Trophoblast cell (in vitro differentiated cells and primary cell): ENCODE measurements around the gene TCF19.

Experiments used
- DNase-seq, 2 donors: peaks; one replicate each; pipeline ENCODE4 v3.0.0-alpha.2; 2016
- H2AFZ ChIP-seq: 2 replicates; pipeline ENCODE4 v1.6.1; 2013; ENCODE audit warnings: low read length, moderate library complexity, mild to moderate bottlenecking; ENCODE audit not compliant: insufficient read depth, poor library complexity
- H2AK5ac ChIP-seq: 2 replicates; pipeline ENCODE4 v1.6.1; 2013; ENCODE audit warnings: mild to moderate bottlenecking, low read length
- H2BK120ac ChIP-seq: 2 replicates; pipeline ENCODE4 v1.6.1; 2013; ENCODE audit warnings: low read length, mild to moderate bottlenecking, moderate library complexity; ENCODE audit not compliant: insufficient read depth, poor library complexity
- H2BK12ac ChIP-seq: 2 replicates; pipeline ENCODE4 v1.6.1; 2013; ENCODE audit warnings: mild to moderate bottlenecking, low read length, moderate library complexity
- H2BK5ac ChIP-seq: 2 replicates; pipeline ENCODE4 v1.6.1; 2013; ENCODE audit warnings: low read length, low read depth, moderate library complexity, mild to moderate bottlenecking; ENCODE audit not compliant: poor library complexity
- H3K14ac ChIP-seq: 2 replicates; pipeline ENCODE4 v1.6.1; 2013; ENCODE audit warnings: mild to moderate bottlenecking, low read length
- H3K18ac ChIP-seq: 2 replicates; pipeline ENCODE4 v1.6.1; 2013; ENCODE audit warnings: mild to moderate bottlenecking, low read length
- H3K23ac ChIP-seq: 2 replicates; pipeline ENCODE4 v1.6.1; 2013; ENCODE audit warnings: low read length
- H3K27ac ChIP-seq: 2 replicates; pipeline ENCODE4 v1.5.1; 2013; ENCODE audit warnings: low read depth, mild to moderate bottlenecking, inconsistent platforms, low read length, moderate library complexity
- H3K27me3 ChIP-seq: 2 replicates; pipeline ENCODE4 v1.6.1; 2013; ENCODE audit warnings: inconsistent platforms, mild to moderate bottlenecking, low read length, moderate library complexity; ENCODE audit not compliant: insufficient read depth
- H3K36me3 ChIP-seq, 2 experiments: 1 replicate in 1 of 2; 2 replicates in 1 of 2; pipeline ENCODE4 v1.6.1; 2013; ENCODE audit warnings: low read length in 2 of 2, mild to moderate bottlenecking in 2 of 2, moderate library complexity in 1 of 2; ENCODE audit not compliant: insufficient read depth in 2 of 2, control insufficient read depth in 1 of 2
- H3K4ac ChIP-seq: 2 replicates; pipeline ENCODE4 v1.6.1; 2013; ENCODE audit warnings: low read depth, mild to moderate bottlenecking, low read length, moderate library complexity
- H3K4me1 ChIP-seq, 2 experiments: 1 replicate in 1 of 2; 2 replicates in 1 of 2; pipeline ENCODE4 v1.6.1; 2013; ENCODE audit warnings: low read length in 2 of 2, mild to moderate bottlenecking in 2 of 2, moderate library complexity in 1 of 2; ENCODE audit not compliant: insufficient read depth in 2 of 2, control insufficient read depth in 1 of 2
- H3K4me2 ChIP-seq: 2 replicates; pipeline ENCODE4 v1.6.1; 2013; ENCODE audit warnings: inconsistent platforms, mild to moderate bottlenecking, low read length, moderate library complexity
- H3K4me3 ChIP-seq: 2 replicates; pipeline ENCODE4 v1.5.1; 2013; ENCODE audit warnings: mild to moderate bottlenecking, low read depth, low read length, inconsistent platforms
- H3K79me1 ChIP-seq: one replicate; pipeline ENCODE4 v1.6.1; 2013; ENCODE audit warnings: low read length
- H3K79me2 ChIP-seq: 2 replicates; pipeline ENCODE4 v1.6.1; 2013; ENCODE audit warnings: low read length, mild to moderate bottlenecking; ENCODE audit not compliant: control insufficient read depth, insufficient read depth, poor library complexity
- H3K9ac ChIP-seq: 2 replicates; pipeline ENCODE4 v1.6.1; 2013; ENCODE audit warnings: mild to moderate bottlenecking, low read length
- H3K9me3 ChIP-seq: 2 replicates; pipeline ENCODE4 v1.6.1; 2013; ENCODE audit warnings: low read depth, mild to moderate bottlenecking, control low read depth, inconsistent platforms, low read length; ENCODE audit not compliant: insufficient read depth
- H4K12ac ChIP-seq: 2 replicates; pipeline ENCODE4 v1.6.1; 2013; ENCODE audit warnings: low read depth, mild to moderate bottlenecking, low read length, moderate library complexity
- H4K8ac ChIP-seq: 2 replicates; pipeline ENCODE4 v1.6.1; 2013; ENCODE audit warnings: low read depth, mild to moderate bottlenecking, low read length, moderate library complexity
- H4K91ac ChIP-seq: one replicate; pipeline ENCODE4 v1.6.1; 2013; ENCODE audit warnings: low read depth, mild to moderate bottlenecking, low read length, moderate library complexity
- WGBS: extraction: QIAGEN DNeasy Blood & Tissue Kit; methylation state at CpG from one replicate; pipeline ENCODE4 v1.1.7; 2013; ENCODE audit warnings: missing lambda C conversion rate; ENCODE audit not compliant: insufficient read length, insufficient coverage; ENCODE audit errors: extremely low coverage; 5-methylcytosine and 5-hydroxymethylcytosine counted together

The TCF19 gene

DNA sequence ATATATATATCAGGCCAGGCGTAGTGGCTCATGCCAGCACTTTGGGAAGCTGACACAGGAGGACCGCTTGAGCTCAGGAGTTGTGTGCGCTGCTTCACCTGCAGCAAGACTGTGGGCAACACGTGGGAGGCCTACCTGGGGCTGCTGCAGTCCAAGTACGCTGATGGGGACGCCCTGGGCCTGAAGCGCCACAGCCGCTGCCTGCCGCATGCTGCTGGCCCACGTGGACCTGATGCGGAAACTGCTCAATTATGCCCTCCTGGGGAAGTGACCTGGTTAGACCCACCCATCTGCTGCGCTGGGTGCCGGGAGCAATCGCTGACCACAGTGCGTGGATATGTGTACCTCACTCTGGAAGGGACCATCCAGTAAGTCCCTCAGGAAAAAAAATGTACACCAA is 17.7 kb upstream of the TCF19 start:
- Histone ChIP-seq H2BK5ac (no peak overlapping the region), H2AK5ac (no peak overlapping the region), H2BK120ac (no peak overlapping the region), H2BK12ac (no peak overlapping the region), H3K79me2 (no peaks in the 10 kb centered on the region), H3K18ac (no peak overlapping the region), H4K8ac (no peak overlapping the region), H3K9ac (no peak overlapping the region), H3K36me3 (peaks cover 17 to 21% of the 10 kb centered on the region in 2 experiments), H3K14ac (no peak overlapping the region), H4K91ac (no peak overlapping the region), H3K9me3 (peaks cover 2% of the 10 kb centered on the region), H3K23ac (no peak overlapping the region), H3K27me3 (no peaks in the 10 kb centered on the region), H3K4me3 (peak overlapping the region; percentile 36), H3K4ac (no peak overlapping the region), H3K4me2 (no peak overlapping the region), H3K4me1 (peaks cover 4 to 7% of the 10 kb centered on the region in 2 experiments), H3K27ac (no peak overlapping the region), H4K12ac (no peak overlapping the region), H3K79me1 (no peaks in the 10 kb centered on the region), H2AFZ (no peak overlapping the region)
- WGBS = no CpG with 5 or more reads among the region's 15 CpGs
- DNase-seq = no peak

DNA sequence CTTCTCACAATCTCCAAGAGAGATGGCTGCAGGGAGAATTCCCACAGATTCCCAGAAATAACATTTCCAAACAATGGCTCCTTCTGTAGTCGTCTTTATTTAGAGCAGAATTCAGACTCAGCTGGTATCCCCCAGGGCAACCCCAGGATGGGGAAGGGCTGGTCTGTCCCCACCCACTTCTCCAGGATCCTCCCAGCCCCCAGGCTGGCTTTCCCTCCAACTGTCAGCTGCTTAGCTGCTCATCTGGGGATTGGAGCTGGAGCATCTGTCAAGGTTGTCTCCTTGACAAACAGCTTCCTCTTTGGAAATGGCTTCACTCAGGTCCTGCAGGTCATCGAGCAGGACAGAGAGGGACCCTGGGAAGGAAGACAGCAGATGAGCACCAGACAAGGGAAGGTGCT is 16.0 kb upstream of the TCF19 start:
- Histone ChIP-seq H3K4me1 (peaks cover 4 to 7% of the 10 kb centered on the region in 2 experiments), H3K4me3 (no peak overlapping the region), H2BK12ac (no peak overlapping the region), H2AK5ac (no peak overlapping the region), H3K27me3 (no peaks in the 10 kb centered on the region), H4K8ac (no peak overlapping the region), H3K4ac (no peak overlapping the region), H3K9me3 (peaks cover 2% of the 10 kb centered on the region), H3K9ac (no peak overlapping the region), H4K12ac (no peak overlapping the region), H3K27ac (no peak overlapping the region), H3K14ac (no peak overlapping the region), H3K23ac (no peak overlapping the region), H3K36me3 (peaks cover 17 to 21% of the 10 kb centered on the region in 2 experiments), H2BK5ac (no peak overlapping the region), H3K18ac (no peak overlapping the region), H3K4me2 (no peak overlapping the region), H3K79me1 (no peaks in the 10 kb centered on the region), H3K79me2 (no peaks in the 10 kb centered on the region), H2AFZ (no peak overlapping the region), H4K91ac (no peak overlapping the region), H2BK120ac (no peak overlapping the region)
- no CpG with 5 or more reads among the region's 2 CpGs for WGBS
- no peak for DNase-seq

DNA sequence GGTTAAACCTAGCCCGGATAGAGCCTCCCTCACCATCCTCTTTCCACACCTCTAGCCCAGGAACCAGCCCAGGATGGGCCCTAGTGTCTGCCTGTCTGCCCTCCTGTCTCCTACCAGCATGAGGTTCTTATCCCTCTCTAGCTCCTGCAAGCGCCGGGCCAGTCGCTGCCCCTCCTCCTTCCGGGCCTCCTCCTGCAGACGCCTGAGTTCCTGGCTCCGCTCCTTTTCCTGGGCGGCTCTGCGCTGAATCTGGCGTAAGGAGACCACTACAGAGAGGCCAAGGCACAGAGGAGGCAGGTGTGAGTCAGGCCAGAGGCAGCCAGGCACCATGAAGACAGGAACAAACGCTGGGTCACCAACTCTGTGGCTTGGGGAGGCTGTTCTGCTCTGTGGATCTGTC is 15.2 kb upstream of the TCF19 start:
- H2AK5ac ChIP-seq = no peak overlapping the region
- H2AFZ ChIP-seq = no peak overlapping the region
- no peak overlapping the region for H2BK120ac ChIP-seq
- no peak overlapping the region for H4K8ac ChIP-seq
- H3K9ac ChIP-seq = no peak overlapping the region
- DNase-seq = peak; percentile 59 to 77
- H3K18ac ChIP-seq = no peak overlapping the region
- H3K14ac ChIP-seq = no peak overlapping the region
- H4K91ac ChIP-seq = no peak overlapping the region
- no peak overlapping the region for H4K12ac ChIP-seq
- WGBS = no CpG with 5 or more reads among the region's 11 CpGs
- H2BK5ac ChIP-seq = no peak overlapping the region
- H3K27me3 ChIP-seq = no peaks in the 10 kb centered on the region
- no peaks in the 10 kb centered on the region for H3K79me1 ChIP-seq
- H3K36me3 ChIP-seq = peaks cover 17 to 24% of the 10 kb centered on the region in 2 experiments
- no peak overlapping the region for H3K4me3 ChIP-seq
- peaks cover 2% of the 10 kb centered on the region for H3K9me3 ChIP-seq
- H3K4me2 ChIP-seq = no peak overlapping the region
- no peaks in the 10 kb centered on the region for H3K79me2 ChIP-seq
- no peak overlapping the region for H2BK12ac ChIP-seq
- no peak overlapping the region for H3K23ac ChIP-seq
- H3K4ac ChIP-seq = no peak overlapping the region
- H3K4me1 ChIP-seq = peaks cover 4 to 7% of the 10 kb centered on the region in 2 experiments
- no peak overlapping the region for H3K27ac ChIP-seq

DNA sequence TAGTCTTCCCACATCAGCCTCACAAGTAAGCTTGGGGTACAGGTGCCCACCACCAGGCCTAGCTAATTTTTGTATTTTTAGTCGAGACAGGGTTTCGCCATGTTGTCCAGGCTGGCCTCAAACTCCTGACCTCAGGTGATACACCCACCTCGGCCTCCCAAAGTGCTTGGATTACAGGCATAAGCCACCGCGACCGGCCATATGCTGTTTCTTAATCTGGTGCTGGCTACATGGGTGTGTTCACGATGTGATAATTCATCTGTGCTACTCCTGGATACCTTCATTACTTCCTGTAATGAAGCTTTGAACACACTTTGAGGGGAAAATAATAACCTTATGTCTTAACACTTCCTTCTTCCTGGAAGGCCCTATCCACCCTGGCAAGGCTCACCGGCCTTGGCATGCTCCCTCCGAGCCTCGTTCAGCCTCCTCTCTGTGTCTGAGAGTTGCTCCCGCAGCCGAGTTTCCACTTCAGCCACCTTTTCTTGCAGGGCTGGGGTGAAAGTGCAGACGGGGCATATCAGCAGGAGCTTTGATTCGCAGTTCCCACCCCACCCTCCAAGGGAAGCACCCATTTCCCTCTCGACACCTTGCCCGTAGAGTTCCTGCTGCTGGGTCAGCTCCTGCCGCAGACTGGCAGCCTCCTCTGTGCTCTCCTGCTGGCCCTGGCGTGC is 14.0 kb upstream of the TCF19 start:
- no peaks in the 10 kb centered on the region for H3K79me2 ChIP-seq
- WGBS = no CpG with 5 or more reads among the region's 18 CpGs
- no peak overlapping the region for H3K14ac ChIP-seq
- no peaks in the 10 kb centered on the region for H3K79me1 ChIP-seq
- H4K12ac ChIP-seq = no peak overlapping the region
- no peak overlapping the region for H2BK5ac ChIP-seq
- peaks cover 22 to 30% of the 10 kb centered on the region in 2 experiments for H3K36me3 ChIP-seq
- H3K4me1 ChIP-seq = peaks cover 0 to under 1% of the 10 kb centered on the region in 2 experiments
- no peak overlapping the region for H3K4me3 ChIP-seq
- H3K4ac ChIP-seq = no peak overlapping the region
- H3K9ac ChIP-seq = no peak overlapping the region
- H4K8ac ChIP-seq = no peak overlapping the region
- H2BK12ac ChIP-seq = no peak overlapping the region
- H2BK120ac ChIP-seq = no peak overlapping the region
- peaks cover 5% of the 10 kb centered on the region for H3K9me3 ChIP-seq
- H3K4me2 ChIP-seq = no peak overlapping the region
- H3K27me3 ChIP-seq = no peaks in the 10 kb centered on the region
- no peak overlapping the region for H3K23ac ChIP-seq
- H3K27ac ChIP-seq = no peak overlapping the region
- H2AK5ac ChIP-seq = no peak overlapping the region
- H4K91ac ChIP-seq = no peak overlapping the region
- no peak overlapping the region for H3K18ac ChIP-seq
- DNase-seq = no peak
- H2AFZ ChIP-seq = no peak overlapping the region
